ENCODE results near the gene GLDC.
"Not testable (repeated sequence)": the region's sequence is repeated elsewhere in the genome, so short reads cannot be mapped to it uniquely, and the experiment has no call there.

The GLDC gene

GRCh38 chr9:6645355-6646292 is at the start of gene GLDC:
GLDC (minus strand) TSS chr9:6645729; CDS start chr9:6645499, 230 bp downstream.
- DNase-seq (ENCODE audit: low read depth in 1 of 2, low spot score in 1 of 2): peak in 1 of 2 donors; percentile 11

- no peak for DNase-seq (ENCODE audit: low read depth in 1 of 2, low spot score in 1 of 2)
Observed at GRCh38 chr9:6692881-6693361, 47.4 kb upstream of the GLDC start.

GRCh38 chr9:6692433-6692832 is 46.9 kb upstream of the GLDC start:
- no peak for DNase-seq (ENCODE audit: low read depth in 1 of 2, low spot score in 1 of 2)

GRCh38 chr9:6690675-6691070 is 45.1 kb upstream of the GLDC start:
- DNase-seq (ENCODE audit: low read depth in 1 of 2, low spot score in 1 of 2): not testable (repeated sequence)

GRCh38 chr9:6689893-6690674 is 44.6 kb upstream of the GLDC start:
- DNase-seq (ENCODE audit: low read depth in 1 of 2, low spot score in 1 of 2): no peak

GRCh38 chr9:6687180-6687579 is 41.7 kb upstream of the GLDC start:
- DNase-seq (ENCODE audit: low read depth in 1 of 2, low spot score in 1 of 2): no peak

GRCh38 chr9:6686396-6686795 is 40.9 kb upstream of the GLDC start:
- no peak for DNase-seq (ENCODE audit: low read depth in 1 of 2, low spot score in 1 of 2)

- DNase-seq (ENCODE audit: low read depth in 1 of 2, low spot score in 1 of 2): no peak
Observed at GRCh38 chr9:6681957-6682501, 36.5 kb upstream of the GLDC start.

GRCh38 chr9:6681147-6681956 is 35.8 kb upstream of the GLDC start:
- DNase-seq (ENCODE audit: low read depth in 1 of 2, low spot score in 1 of 2): peak; percentile 73 to 84

GRCh38 chr9:6680797-6681146 is 35.2 kb upstream of the GLDC start:
- peak; percentile 22 to 53 for DNase-seq (ENCODE audit: low read depth in 1 of 2, low spot score in 1 of 2)

- DNase-seq (ENCODE audit: low read depth in 1 of 2, low spot score in 1 of 2): no peak
Observed at GRCh38 chr9:6677803-6678202, 32.3 kb upstream of the GLDC start.

- no peak for DNase-seq (ENCODE audit: low read depth in 1 of 2, low spot score in 1 of 2)
Observed at GRCh38 chr9:6676254-6676921, 30.9 kb upstream of the GLDC start.

- DNase-seq (ENCODE audit: low read depth in 1 of 2, low spot score in 1 of 2): no peak
Observed at GRCh38 chr9:6675268-6675667, 29.7 kb upstream of the GLDC start.

- DNase-seq (ENCODE audit: low read depth in 1 of 2, low spot score in 1 of 2): no peak
Observed at GRCh38 chr9:6673326-6674025, 27.9 kb upstream of the GLDC start.

- DNase-seq (ENCODE audit: low read depth in 1 of 2, low spot score in 1 of 2): no peak
Observed at GRCh38 chr9:6672118-6672517, 26.6 kb upstream of the GLDC start.

- no peak for DNase-seq (ENCODE audit: low read depth in 1 of 2, low spot score in 1 of 2)
Observed at GRCh38 chr9:6671416-6671815, 25.9 kb upstream of the GLDC start.

- DNase-seq (ENCODE audit: low read depth in 1 of 2, low spot score in 1 of 2): no peak
Observed at GRCh38 chr9:6669881-6670280, 24.4 kb upstream of the GLDC start.

- no peak for DNase-seq (ENCODE audit: low read depth in 1 of 2, low spot score in 1 of 2)
Observed at GRCh38 chr9:6667633-6668280, 22.2 kb upstream of the GLDC start.

- DNase-seq (ENCODE audit: low read depth in 1 of 2, low spot score in 1 of 2): no peak
Observed at GRCh38 chr9:6667080-6667479, 21.6 kb upstream of the GLDC start.

Measured in activated T-helper 1 cell treated with anti-CD3 and anti-CD28 coated beads, Interleukin-2, amount 50 U/mL, for 16 hours (primary cell).